ENCODE results near the gene BAG2. TPM values are rescaled to one million over a fixed set of nuclear protein-coding genes. Genes with fewer than 3 reads are reported as not detected.

BAG2 gene
- total RNA-seq, 1 experiment from 2014 or later: 11.0 TPM

DNA sequence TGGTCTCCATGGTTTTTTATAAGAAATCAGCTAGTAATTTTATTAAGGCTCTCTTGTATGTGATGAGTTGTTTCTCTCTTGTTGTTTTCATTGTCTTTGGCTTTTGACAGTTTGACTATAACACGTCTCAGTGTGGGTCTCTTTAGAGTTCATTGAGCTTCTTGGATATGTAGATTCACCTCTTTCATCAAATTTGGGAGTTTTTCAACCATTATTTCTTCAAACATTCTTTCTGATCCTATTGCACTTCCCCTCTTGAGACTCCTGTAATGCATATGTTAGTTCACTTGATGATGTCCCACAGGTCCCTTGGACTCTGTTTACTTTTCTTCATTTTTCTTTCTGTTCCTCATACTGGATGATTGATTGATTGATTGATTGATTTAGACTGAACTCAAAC lies 7.0 kb upstream of the BAG2 start:
- Histone ChIP-seq H3K9me3 (ENCODE audit: insufficient read depth, low read depth) (peaks cover 15% of the 10 kb centered on the region), H3K4me2 (no peak overlapping the region), H3K27ac (no peak overlapping the region), H3K79me2 (ENCODE audit: low read depth) (no peaks in the 10 kb centered on the region), H2AFZ (no peak overlapping the region), H3F3A (ENCODE audit: insufficient read depth, low read depth) (peaks cover 15% of the 10 kb centered on the region), H4K20me1 (ENCODE audit: insufficient read depth) (no peaks in the 10 kb centered on the region; the same call in 1 of the 2 replicates), H3K4me1 (replicated peaks; ENCODE audit: insufficient read depth) (no peaks in the 10 kb centered on the region), H3K36me3 (ENCODE audit: low read depth) (0 out of 2 replicates have a peak, but pooled peaks cover 13% of the 10 kb centered on the region), H3K27me3 (ENCODE audit: insufficient read depth, low read depth) (no peaks in the 10 kb centered on the region), H3K4me3 (no peak overlapping the region), H3K9me2 (ENCODE audit: insufficient read depth) (no peaks in the 10 kb centered on the region)
- TF ChIP-seq EZH2 (IDR thresholded peaks at IDR 0.05; ENCODE audit: low read depth): no peak
- TF ChIP-seq CTCF (conservative IDR thresholded peaks at IDR 0.05): no peak
- ChIA-PET POLR2A (ENCODE audit: unreplicated experiment) (no interaction called here), CTCF (no interaction called here)
- no peak for DNase-seq
- intact Hi-C loops (cut with micrococcal nuclease; ENCODE audit: unreplicated experiment): no loop called here
- BruUV-seq (replicated peaks): no TSS peak

GRCh38 chr6:57173056-57173885 lies 1.1 kb downstream of the BAG2 start:
- peaks cover 57% of the 10 kb centered on the region for H3K79me2 ChIP-seq (ENCODE audit: low read depth)

More at GRCh38 chr6:57173056-57173885, 1.1 kb downstream of the BAG2 start:
- Histone ChIP-seq H2AFZ (peak overlapping the region; percentile 91), H3K27ac (peak overlapping the region; percentile 87), H3K4me2 (peak overlapping the region; percentile 88), H3F3A (ENCODE audit: insufficient read depth, low read depth) (peaks cover 27% of the 10 kb centered on the region; the same call in 1 of the 2 replicates), H3K4me3 (peak overlapping the region; percentile 91), H3K27me3 (ENCODE audit: insufficient read depth, low read depth) (no peaks in the 10 kb centered on the region), H3K4me1 (replicated peaks; ENCODE audit: insufficient read depth) (peaks cover 30% of the 10 kb centered on the region), H3K9me2 (ENCODE audit: insufficient read depth) (no peaks in the 10 kb centered on the region), H4K20me1 (ENCODE audit: insufficient read depth) (no peaks in the 10 kb centered on the region; the same call in 1 of the 2 replicates), H3K9me3 (ENCODE audit: insufficient read depth, low read depth) (no peaks in the 10 kb centered on the region), H3K36me3 (ENCODE audit: low read depth) (peaks cover 14% of the 10 kb centered on the region)
- DNase-seq: peak in 1 of 2 experiments; percentile 6
- CTCF ChIA-PET: interaction anchor here (1.4 kb wide), 1 partner anchor 218 kb away, joined by 4 read pairs; no protein-coding TSS in a partner anchor
- TF ChIP-seq CTCF (conservative IDR thresholded peaks at IDR 0.05) (no peak), EZH2 (IDR thresholded peaks at IDR 0.05; ENCODE audit: low read depth) (no peak)
- intact Hi-C loops (cut with micrococcal nuclease; ENCODE audit: unreplicated experiment): loop anchor here (2.0 to 10.0 kb wide), 2 partner anchors 218 to 268 kb away; partner anchors contain the start of gene BEND6
- BruUV-seq (replicated peaks): no TSS peak
- POLR2A ChIA-PET (ENCODE audit: unreplicated experiment): interaction anchor here (0.7 kb wide), 1 partner anchor 448 kb away, joined by 5 read pairs; no protein-coding TSS in a partner anchor
